HL-60 (cell line): Measurements from ENCODE around the gene DBX2.

ENCODE experiments used
- POLR2AphosphoS5 ChIP-seq: IDR thresholded peaks from 2 replicates; pipeline ENCODE4 v1.6.1; 2012; ENCODE audit warnings: low read depth
- SPI1 ChIP-seq: IDR thresholded peaks from 2 replicates; pipeline ENCODE4 v1.6.1; 2012; ENCODE audit warnings: low read depth, mild to moderate bottlenecking, borderline replicate concordance
- TF ChIP-seq, protein P1 (sequence below): IDR thresholded peaks from one replicate; pipeline ENCODE4 v1.5.1; 2011; ENCODE audit warnings: low read length, control low read depth, inconsistent platforms; ENCODE audit not compliant: insufficient read depth

DNA sequence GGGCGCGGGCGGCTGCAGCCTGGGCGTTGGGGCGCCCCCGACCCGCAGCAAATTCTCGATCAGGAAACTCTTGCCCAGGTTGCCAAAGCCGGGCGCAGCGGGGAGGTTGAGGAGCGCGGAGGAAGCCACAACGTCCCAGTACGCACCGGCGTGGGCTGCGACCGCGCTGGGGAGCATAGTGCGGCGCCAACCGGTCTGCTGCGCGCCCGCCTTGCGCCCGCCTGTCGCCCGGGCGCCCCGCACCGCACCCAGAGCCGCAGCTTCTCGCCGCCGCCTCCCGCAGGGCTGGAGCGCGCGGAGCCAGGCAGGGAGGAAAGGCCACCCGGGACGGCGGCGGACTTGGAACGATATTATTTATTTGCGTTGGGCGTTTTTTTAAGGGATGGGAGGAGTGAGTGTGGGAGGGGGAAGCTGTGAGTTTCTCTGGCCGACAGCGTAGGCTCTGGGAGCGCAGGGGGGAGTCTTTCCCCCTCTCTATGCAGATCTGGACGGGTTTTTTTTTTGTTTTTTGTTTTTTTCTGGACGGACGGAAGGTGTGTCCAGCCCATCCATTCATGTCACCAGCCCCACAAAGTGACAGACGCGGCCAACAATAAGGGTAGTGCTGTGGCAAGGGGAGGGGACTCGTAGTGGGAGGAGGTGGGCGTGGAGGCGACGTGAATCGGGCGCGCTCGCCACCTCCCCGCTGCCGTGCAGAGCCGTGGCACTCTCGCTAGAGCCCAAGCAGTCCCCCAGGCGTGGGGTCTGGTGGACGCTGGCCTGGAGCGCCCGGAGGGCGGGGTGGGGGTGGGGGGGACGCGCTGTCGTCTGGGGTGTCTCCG, at the start of gene DBX2:
- TF ChIP-seq, protein P1, sequence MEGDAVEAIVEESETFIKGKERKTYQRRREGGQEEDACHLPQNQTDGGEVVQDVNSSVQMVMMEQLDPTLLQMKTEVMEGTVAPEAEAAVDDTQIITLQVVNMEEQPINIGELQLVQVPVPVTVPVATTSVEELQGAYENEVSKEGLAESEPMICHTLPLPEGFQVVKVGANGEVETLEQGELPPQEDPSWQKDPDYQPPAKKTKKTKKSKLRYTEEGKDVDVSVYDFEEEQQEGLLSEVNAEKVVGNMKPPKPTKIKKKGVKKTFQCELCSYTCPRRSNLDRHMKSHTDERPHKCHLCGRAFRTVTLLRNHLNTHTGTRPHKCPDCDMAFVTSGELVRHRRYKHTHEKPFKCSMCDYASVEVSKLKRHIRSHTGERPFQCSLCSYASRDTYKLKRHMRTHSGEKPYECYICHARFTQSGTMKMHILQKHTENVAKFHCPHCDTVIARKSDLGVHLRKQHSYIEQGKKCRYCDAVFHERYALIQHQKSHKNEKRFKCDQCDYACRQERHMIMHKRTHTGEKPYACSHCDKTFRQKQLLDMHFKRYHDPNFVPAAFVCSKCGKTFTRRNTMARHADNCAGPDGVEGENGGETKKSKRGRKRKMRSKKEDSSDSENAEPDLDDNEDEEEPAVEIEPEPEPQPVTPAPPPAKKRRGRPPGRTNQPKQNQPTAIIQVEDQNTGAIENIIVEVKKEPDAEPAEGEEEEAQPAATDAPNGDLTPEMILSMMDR: no peak
- TF ChIP-seq POLR2AphosphoS5 (no peak), SPI1 (no peak)
